Activated CD4-positive, CD25-positive, alpha-beta regulatory T cell treated with anti-CD3 and anti-CD28 coated beads, Interleukin-2, amount 50 U/mL, for 16 hours (primary cell): ENCODE data around the gene CTPS2.
"Not testable (repeated sequence)": the region's sequence is repeated elsewhere in the genome, so short reads cannot be mapped to it uniquely, and the experiment has no call there.

ENCODE experiments used
- DNase-seq: peaks from one replicate; pipeline ENCODE4 v3.0.0-alpha.2; 2020; ENCODE audit warnings: low read depth, low spot score

The CTPS2 gene

DNA sequence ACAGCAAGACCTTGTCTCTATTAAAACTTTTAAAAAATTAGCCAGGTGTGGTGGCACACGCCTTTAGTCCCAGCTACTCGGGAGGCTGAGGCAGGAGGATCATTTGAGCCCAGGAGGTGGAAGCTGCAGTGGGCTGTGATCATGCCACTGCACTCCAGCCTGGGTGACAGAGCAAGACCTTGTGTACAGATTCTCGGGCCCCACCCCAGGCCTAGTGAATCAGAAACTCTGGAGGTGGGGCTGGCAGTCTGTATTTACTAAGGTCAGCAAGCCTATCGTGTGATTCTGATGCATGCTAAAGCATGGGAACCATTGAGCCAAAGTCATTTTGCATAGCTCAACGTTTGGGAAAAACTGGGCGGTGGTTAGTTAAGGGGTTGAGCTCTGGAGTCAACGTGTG is 59.0 kb downstream of the CTPS2 start:
- DNase-seq = no peak

DNA sequence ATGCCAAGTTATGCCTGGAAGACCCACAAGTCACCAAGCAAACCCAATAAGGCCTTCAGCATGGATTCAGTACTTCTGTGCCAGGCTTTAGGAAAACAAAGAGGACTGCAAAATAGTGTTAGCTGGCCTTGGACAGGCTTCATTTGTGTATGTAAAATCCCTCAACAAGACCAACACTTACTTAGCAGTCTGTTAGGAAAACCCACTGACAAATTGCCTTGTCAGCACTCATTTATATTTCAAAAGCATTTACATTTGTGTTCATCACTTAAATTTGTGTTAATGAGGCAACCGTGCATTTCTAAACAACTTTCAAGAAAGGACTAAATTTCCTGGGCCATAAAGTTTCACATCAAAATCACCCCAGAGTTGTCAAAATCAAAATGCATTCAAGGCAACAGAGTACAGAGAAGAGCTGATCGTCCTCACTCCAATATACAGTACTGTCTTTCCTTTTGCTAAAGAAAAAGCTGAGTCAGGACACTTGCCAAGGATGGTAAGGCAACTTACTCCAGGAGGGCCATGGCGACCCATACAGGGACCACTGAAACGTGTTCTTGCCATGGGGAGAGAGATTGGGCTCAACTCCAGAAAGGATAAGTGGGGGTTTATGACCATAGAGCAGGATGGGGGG is 61.0 kb downstream of the CTPS2 start:
- no peak for DNase-seq

DNA sequence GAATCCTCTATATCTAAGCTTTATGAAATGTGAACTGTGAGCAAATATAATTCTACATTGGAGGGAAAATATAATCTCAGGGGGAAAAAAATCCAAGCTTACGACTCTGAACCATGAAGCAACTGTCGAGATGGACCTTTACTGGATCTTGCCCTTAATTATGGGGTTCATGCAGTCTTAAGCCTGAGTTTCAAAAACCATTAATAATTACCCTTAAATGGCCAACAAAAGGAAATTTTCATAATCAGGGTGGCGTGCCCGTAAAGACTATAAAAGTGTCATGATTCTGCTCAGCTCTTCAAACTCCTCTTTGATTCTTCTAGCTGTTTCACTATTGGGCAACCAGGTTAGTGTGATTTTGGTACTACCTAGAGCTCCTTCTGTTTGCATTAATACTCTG is 62.6 kb downstream of the CTPS2 start, which contains the start of gene S100G:
Gene S100G (plus strand): TSS at position 301 of the 400 bp plus-strand sequence. CDS start 849 bp downstream, outside the sequence.
- DNase-seq = no peak

DNA sequence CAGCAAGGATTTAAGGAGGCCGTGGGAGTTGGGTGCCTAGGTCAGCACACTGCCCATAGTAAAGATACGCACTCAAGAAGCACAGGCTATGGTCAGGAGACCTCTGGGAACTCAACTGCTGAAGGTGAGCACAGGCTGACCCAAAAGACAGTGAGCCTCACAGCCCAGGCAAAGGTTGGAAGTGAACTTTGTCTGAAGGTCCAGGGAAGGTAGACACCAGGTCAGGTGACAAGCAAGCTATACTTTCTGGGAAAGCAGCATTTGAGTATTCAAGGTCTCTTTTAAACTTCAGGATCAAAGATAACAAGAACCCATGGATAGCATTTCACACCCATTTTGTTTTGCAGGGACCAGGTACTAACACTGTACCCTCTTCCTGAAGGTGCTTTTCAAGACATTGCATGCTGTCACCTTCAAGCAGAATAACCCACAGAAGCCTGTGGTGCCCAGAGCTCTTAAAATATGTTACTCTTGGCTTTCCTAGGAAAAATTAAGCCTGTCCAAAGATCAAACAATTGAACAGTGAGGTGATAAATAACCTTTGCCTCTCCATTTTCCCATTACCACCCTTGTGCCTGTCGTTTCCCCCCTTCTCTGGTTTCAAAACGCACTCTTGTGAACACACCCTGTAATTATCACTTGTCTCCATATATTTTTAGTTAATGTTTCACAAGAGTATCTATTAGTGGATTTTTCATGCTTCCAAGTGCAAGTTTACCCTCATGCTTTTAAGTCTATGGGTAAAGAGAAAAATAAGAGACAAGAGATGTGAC is 65.9 kb downstream of the CTPS2 start:
- DNase-seq = no peak

DNA sequence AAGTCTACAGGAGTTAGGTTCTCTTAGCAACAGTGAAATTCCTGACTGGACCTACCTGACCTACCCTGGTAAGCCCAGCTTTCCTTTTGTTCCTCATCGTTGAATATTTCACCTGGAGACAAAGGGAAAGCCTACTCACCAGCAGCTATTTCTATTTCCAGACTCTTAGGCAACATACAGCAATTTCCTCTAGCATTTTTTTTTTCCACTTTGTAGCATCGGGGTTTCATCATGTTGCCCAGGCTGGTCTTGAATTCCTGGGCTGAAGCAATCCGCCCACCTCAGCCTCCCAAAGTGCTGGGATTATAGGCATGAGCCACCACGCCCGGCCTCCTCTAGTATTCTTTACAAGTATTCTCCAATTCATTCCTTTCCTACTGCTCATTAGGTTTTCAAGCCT is 69.3 kb downstream of the CTPS2 start:
- DNase-seq = no peak

DNA sequence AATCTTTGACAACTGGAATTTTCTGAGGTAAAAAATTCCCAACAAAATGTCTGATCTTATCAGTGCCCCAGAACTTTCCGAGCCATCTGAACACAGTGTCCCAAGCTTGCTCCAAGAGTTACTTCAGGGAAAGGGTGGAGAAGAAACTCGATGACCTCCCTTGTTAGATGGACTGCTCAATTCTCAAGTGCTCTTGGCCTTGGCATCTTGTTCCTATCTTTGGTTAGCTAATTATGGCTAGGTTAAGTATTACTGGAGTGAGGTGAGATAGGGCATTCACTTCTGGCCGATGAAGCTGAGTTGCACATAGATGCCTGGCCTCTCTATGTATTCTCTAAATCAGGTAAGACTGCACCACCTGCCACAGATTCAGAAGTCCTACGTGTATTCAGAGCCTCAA is 71.6 kb downstream of the CTPS2 start:
- DNase-seq = no peak

DNA sequence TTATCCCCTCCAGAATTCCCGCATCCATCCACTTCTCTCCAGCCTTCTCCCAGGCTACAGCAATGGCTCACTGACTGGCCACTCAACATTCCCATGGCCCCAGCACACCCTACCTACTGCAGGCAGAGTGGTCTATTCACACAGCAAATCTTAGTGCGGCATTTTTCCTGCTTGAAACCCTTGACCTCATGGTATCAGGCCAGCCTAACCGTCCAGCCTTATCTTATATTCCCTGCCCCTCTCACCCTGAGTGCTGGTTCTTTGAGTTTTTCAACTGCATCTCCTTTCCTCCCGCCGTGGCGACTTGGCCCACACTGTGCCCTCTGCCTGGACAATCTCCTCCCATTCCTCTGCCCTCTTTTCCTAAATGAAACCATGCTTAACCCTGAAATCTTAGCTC is 72.5 kb downstream of the CTPS2 start:
- DNase-seq = no peak

DNA sequence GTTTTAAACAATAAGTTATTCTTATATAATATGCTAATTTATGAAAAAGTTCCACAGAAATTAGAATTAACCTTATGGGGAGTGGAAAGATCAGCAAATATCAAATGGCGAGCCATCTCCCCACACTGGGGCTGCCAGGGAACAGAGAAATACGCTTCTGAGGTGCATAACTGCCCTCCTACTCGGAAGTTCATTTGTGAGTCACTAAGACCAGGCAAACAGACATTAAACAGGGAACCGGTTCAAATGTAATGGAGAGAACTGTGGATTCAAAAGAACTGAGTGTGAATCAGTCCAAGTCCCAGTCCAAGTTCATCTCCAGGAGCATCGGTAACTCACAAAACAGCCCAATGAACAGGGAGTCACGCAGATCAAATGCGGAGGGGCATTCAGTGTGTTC is 73.9 kb downstream of the CTPS2 start:
- DNase-seq = no peak

DNA sequence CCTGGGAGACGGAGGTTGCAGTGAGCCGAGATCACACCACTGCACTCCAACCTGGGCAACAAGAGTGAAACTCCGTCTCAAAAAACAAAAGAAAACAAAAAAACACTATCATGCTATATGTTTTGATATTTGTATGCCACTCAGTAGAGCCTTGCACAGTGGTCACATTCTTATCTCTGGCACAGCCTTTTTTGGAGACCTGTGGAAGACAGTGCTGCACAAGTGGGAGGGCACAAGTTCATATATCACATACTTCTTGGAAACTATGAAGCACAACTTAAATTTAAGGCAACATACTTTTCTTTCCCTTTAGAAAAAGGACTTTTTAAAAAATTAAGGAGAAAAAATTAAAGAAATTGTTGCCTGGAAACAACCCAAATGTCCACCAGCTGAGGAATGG is 76.9 kb downstream of the CTPS2 start:
- DNase-seq = no peak

DNA sequence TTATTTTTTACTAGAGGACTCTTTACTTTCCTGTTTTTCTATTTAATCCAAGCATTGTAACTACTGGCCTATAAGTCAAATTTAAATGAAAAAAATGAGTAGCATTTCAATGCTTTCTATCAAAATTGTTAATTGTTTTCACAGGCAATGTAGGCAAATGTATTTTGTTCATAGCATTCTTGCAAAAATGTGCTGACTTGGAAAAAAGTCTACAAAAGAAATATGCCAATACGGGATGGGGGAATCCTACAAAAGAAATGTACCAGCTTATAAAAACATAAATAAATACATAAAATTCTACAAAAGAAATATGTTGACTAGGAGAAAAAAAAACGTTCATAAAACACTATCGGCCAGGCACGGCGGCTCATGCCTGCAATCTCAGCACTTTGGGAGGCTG is 77.4 kb downstream of the CTPS2 start:
- no peak for DNase-seq

DNA sequence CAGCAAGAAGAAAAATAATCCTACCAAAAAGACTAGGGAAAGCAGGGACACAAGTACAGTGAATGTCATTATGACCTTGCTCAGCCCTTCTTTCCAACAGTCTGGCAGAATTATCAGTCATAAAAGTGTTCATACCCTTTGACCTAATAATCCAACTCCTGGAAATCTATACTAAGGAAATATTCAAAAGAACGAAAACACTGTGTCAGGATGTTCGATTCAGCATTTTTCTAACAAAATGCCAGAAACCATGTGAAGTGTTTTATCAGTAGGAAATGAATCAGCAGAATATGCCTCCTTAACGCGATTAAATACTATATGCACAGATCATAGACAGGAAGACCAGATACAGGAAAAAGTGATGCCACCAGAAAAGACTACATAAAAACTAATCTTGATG is 78.7 kb downstream of the CTPS2 start:
- DNase-seq = no peak

DNA sequence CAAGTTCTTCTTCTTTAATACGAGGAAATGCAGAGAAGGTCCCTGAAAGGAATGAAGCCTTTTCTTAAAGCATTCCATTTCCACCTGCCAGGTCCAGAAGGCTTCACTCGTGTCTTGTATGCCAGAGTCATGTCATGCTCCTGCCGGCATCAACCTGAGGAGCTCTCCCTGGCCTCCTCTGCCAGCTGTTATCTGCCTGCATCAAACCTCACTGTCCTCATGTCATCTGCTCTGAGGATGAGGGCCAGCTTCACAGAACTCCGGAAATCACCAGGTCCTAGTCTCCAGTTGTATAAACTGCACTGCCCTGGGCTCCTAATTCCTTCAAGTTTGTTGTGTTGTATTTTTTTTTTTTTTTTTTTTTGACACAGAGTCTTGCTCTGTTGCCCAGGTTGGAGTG is 82.6 kb downstream of the CTPS2 start:
- DNase-seq = no peak

DNA sequence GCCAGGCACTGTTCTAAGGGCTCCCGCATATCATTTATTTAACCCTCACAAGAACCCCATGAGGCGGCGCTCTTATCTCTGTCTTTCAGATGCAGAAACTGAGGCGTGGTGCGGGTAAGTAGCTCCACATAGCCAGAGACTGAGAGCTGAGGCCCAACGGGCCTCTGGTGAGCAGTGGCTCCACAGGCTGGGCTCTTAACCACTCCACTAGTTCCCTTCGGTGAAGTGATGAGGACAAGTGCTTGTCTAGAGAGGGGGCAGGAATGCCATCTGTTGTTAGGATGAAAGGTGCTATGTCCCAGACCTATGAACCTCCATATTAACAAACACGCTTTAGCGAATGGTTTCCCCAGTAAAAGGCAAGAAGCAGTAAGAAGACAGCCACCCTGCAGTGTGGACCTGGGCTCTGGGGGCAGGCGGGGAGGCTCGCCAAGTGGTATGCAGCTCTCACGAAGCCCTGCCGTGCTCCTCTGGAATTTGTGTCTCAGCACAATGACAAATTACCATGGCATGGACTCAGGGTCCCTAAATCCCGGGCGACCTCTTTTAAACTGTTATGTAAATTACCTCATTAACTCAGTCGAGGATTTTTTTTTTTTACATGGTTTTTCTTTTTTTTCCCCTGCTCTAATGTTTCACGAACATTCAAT is 83.4 kb downstream of the CTPS2 start:
- DNase-seq = no peak

DNA sequence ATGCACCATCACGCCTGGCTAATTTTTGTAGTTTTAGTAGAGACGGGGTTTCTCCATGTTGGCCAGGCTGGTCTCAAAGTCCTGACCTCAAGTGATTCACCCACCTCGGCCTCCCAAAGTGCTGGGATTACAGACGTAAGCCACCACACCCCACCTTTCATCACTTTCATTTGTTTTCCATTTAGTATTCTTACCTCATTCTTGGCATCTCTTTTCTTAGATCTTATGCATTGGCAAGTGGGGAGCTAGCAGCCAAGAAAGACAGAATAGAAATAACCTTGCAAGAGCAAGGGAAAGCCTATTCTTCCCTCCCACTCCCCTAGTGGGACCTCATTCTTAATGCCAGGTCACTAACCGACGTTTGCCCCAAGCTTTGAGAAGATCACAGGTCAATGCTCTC is 84.0 kb downstream of the CTPS2 start:
- DNase-seq = not testable (repeated sequence)

DNA sequence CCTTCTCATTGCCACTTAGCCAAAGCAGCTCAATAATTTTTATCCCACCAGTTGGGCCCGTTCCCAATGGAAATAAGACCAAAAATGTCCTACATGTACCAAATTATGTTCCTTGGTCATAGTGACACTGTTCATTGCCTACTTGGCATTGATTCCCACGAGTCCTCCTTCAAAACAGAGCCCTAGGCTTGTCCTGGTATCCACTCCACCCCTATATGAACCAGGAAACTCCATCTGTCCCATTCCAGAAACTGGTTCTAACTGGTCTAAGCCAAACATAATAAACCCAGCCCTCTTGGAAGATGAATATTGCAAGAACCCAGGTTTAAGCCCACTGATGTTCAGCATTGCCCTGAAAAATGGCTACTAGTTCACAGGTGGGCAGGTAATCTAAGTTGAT is 93.4 kb downstream of the CTPS2 start:
- DNase-seq = no peak

DNA sequence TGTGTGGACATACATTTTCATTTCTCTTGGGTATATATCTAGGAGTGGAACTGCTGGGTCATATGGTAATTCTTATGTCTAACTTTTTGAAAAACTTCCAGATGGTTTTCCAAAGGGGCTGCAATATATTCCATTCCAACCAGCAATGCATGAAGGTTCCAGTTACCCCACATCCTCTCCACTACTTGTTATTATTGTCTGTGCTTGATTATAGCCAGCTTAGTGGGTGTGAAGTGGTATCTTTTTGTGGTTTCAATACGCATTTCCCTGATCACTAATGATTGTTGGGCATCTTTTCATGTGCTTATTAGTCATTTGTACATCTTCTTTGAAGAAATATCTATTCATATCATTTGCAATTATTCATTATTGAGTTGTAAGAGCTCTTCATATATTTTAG is 94.0 kb downstream of the CTPS2 start:
- DNase-seq = no peak

DNA sequence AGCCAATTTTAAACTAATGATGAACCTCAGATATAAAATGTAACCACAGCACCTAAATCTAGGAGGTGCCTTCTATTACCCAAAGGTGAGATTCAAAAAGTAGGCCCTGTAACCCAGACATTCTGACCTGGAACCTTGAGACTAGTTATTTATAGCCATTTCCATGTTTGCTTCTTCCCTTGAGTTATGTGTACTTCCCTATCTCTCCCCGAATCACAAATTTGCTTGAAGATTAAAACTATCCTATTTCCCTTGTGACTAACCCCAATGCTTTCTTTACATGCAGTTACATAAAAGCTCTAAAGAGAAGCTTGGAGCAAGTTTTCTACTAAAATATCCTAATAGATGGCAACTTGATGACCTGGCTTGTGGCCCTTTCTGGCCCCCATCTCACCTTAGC is 95.1 kb downstream of the CTPS2 start:
- DNase-seq = no peak

DNA sequence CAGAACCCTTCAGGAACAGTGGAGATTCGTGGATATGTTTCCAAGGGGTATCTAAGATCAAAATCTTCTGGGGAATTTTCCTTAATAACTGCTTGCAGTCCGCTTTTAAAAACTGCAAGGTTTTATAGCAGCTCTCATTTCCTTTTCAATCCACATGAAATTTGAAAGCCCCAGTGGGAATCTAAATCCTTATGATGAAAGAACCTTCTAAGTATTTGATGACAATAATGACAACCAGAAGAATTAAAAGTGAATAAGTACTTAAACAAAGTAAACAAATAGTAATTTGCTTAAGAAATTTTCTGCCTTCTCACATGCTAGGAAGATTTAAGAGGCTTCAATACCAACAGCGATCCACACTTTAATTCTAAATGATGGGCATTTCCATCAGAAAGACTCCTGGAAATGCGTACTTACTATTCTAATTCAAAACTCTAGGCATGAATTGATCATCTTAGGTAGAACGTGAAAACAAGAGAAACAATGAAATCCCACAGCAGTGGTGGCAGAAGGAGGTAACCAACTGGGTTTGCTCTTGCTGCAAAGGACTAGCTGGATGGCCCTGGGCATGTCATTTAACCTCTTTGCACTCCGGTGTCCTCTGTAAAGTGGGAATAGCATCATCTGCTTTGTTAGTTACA is 100.1 kb downstream of the CTPS2 start:
- no peak for DNase-seq

DNA sequence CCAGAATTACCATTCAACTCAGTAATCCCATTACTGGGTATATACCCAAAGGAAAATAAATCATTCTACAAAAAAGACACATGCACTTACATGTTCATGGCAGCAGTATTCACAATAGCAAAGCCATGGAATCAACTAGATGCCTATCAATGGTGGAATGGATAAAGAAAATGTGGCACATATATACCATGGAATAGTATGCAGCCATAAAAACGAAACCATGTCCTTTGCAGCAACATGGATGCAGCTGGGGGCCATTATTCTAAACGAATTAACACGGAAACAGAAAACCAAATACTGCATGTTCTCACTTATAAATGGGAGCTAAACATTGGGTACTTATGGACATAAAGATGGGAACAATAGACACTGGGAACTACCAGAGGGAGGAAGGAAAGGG is 101.8 kb downstream of the CTPS2 start:
- not testable (repeated sequence) for DNase-seq

DNA sequence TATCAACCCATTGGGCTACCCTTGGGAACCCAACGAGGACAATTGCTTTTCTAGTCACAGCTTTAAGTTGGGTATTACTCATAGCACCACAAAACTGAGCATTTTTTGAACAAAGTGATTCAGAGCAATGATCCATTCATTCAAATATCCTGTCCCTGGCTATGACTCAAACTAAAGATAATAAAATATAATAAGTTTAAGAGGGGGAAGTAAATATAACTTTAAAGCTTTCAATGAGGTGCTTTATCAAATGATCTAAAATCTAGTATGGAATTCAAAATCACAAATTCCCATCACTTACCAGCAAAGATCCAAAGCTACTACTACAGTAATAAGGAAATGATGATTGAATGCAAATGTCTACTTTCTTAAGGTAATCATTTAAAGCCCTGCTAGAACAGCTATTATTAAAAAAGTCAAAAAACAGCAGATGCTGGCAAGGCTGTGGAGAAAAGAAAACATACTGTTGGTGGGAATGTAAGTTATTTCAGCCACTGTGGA is 102.3 kb downstream of the CTPS2 start:
- DNase-seq = no peak

DNA sequence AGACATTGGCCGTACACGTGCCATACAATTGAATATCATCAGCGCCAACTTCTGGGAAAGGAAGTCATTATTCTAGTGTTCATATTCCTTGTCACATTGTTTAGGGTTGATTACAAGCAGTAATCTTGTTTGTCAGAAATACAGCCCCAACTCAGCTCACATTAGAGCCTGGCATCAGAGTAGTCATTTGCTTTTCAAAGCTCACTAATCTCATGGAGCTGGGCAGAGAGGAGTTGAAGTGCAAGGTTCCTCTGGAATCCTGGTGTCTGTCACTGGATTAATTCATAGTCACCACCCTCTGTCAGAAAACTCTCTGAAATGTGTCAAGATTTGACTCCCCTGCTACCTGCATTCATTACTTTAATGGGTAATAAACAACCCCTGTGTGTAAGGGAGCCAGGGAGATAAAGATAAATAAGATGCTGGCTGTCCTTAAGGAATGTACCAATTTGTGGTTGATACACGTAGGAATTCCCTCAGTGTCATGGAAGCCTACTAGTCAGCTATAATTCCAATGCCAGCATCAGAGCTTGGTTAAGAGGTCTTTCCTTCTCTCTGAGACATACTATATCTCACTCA is 106.2 kb downstream of the CTPS2 start:
- DNase-seq = no peak

DNA sequence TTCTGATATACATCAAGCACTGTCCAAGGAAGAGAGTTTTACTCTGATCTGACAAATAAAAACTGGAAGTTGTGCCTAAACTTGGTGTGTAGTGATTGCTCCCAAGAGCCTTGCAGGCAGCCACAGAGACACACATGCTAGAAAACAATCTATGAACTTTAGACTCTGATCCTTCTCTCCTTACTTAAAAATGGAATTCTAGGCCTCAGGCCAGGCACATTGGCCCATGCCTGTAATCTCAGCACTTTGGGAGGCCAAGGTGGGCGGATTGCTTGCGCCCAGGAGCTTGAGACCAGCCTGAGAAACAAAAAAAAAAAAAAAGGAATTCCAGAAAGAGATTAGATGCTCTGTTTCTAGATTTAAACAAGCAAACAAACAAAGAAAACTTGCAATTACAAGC is 108.1 kb downstream of the CTPS2 start:
- DNase-seq = no peak
